HCT116 (cell line): Measurements from ENCODE around the gene LGR6. TPM values are rescaled to one million over a fixed set of nuclear protein-coding genes. Genes with fewer than 3 reads are reported as not detected.

Source experiments
- ATAC-seq: fragments of 200-7000 bp; cut with Tn5 transposase; 2 replicates; pipeline ENCODE4 v1.9.1; 2020; ENCODE audit warnings: mild to moderate bottlenecking, moderate library complexity
- BruUV-seq: library from RNA; stranded (reverse); fragments of 400-500 nt; replicated peaks from 2 replicates; lab custom pipeline; 2021; lab: Mats Ljungman, UMichigan
- CTCF ChIA-PET: fragments of 300-600 bp; sonication (Branson Sonifier 250); formaldehyde crosslinking; loops from one replicate; lab custom pipeline; 2021; ENCODE audit warnings: antibody characterized with exemption; lab: Charles Lee
- POLR2A ChIA-PET: fragments of 300-600, 350-600 bp; sonication (Branson Sonifier 250); formaldehyde crosslinking; loops from one replicate; lab custom pipeline; 2021; ENCODE audit warnings: antibody characterized with exemption; lab: Charles Lee
- RAD21 ChIA-PET, 2 experiments: fragments of 300-600 bp; sonication (Branson Sonifier 250); formaldehyde crosslinking; loops; one replicate each; lab custom pipeline; 2023; ENCODE audit warnings: low total read pairs in 2 of 2; ENCODE audit not compliant: uncharacterized antibody in 2 of 2, unreplicated experiment in 2 of 2, low non-redundant PET in 1 of 2; lab: Charles Lee
- DNase-seq: peaks from one replicate; pipeline ENCODE4 v3.0.0-alpha.2; 2010; ENCODE audit warnings: low read depth, low spot score
- H2AFZ ChIP-seq: fragments of 200-600 bp; shearing (Covaris generic), sonication (generic); 2 replicates; pipeline ENCODE4 v1.6.1; 2017; ENCODE audit warnings: low read depth, mixed run types, mixed read lengths, antibody characterized with exemption, low read length; ENCODE audit not compliant: poor library complexity, severe bottlenecking
- H3K27ac ChIP-seq: 2 replicates; pipeline ENCODE4 v1.5.1; 2012; ENCODE audit warnings: low read depth, low read length
- H3K27me3 ChIP-seq: fragments of 200-600 bp; sonication (generic); 2 replicates; pipeline ENCODE4 v1.6.1; 2016; ENCODE audit warnings: mixed run types, low read length, mixed read lengths; ENCODE audit not compliant: insufficient read depth
- H3K36me3 ChIP-seq, 2 experiments: fragments of 200-500 bp in 1 of 2; fragments of 200-600 bp in 1 of 2; sonication (Bioruptor generic) in 1 of 2; sonication (generic) in 1 of 2; 2 replicates each; pipeline versions ENCODE4 v1.5.1 to v1.6.1; 2014 to 2016; ENCODE audit warnings: low read length in 2 of 2, inconsistent platforms in 1 of 2, mixed read lengths in 1 of 2, mixed run types in 1 of 2; ENCODE audit not compliant: insufficient read depth in 2 of 2, control insufficient read depth in 1 of 2
- H3K4me1 ChIP-seq, 2 experiments: fragments of 200-600 bp in 1 of 2; sonication (generic) in 1 of 2; 2 replicates each; pipeline versions ENCODE4 v1.5.1 to v1.6.1; 2012 to 2017; ENCODE audit warnings: low read length in 2 of 2, inconsistent platforms in 1 of 2, mild to moderate bottlenecking in 1 of 2, mixed read lengths in 1 of 2, mixed run types in 1 of 2, moderate library complexity in 1 of 2; ENCODE audit not compliant: insufficient read depth in 2 of 2, control insufficient read depth in 1 of 2
- H3K4me2 ChIP-seq: fragments of 200-600 bp; sonication (generic); 2 replicates; pipeline ENCODE4 v1.6.1; 2017; ENCODE audit warnings: mixed run types, low read length, mixed read lengths
- H3K4me3 ChIP-seq, 2 experiments: fragments of 200-600 bp in 1 of 2; sonication (generic) in 1 of 2; replicated peaks in 1 of 2; 2 replicates each; pipeline ENCODE4 v1.5.1; 2011 to 2016; ENCODE audit warnings: low read length in 2 of 2, control low read depth in 1 of 2, low read depth in 1 of 2, mild to moderate bottlenecking in 1 of 2, mixed read lengths in 1 of 2, mixed run types in 1 of 2
- H3K79me2 ChIP-seq: fragments of 200-600 bp; sonication (generic); 2 replicates; pipeline ENCODE4 v1.6.1; 2017; ENCODE audit warnings: mild to moderate bottlenecking, mixed run types, low read length, moderate library complexity, mixed read lengths; ENCODE audit not compliant: insufficient read depth
- H3K9ac ChIP-seq: fragments of 200-600 bp; sonication (generic); 2 replicates; pipeline ENCODE4 v1.6.1; 2016; ENCODE audit warnings: low read length, mixed read lengths
- H3K9me2 ChIP-seq: fragments of 200-600 bp; sonication (generic), shearing (Covaris generic); 2 replicates; pipeline ENCODE4 v1.6.1; 2017; ENCODE audit warnings: mixed run types, mild to moderate bottlenecking, moderate library complexity; ENCODE audit not compliant: insufficient read depth
- H3K9me3 ChIP-seq, 2 experiments: fragments of 200-500 bp in 1 of 2; fragments of 200-600 bp in 1 of 2; sonication (Bioruptor generic) in 1 of 2; sonication (generic) in 1 of 2; 2 replicates each; pipeline ENCODE4 v1.6.1; 2014 to 2017; ENCODE audit warnings: low read length in 2 of 2, mixed read lengths in 2 of 2, inconsistent platforms in 1 of 2, low read depth in 1 of 2, mild to moderate bottlenecking in 1 of 2, mixed run types in 1 of 2, moderate library complexity in 1 of 2; ENCODE audit not compliant: control insufficient read depth in 1 of 2, insufficient read depth in 1 of 2
- H4K20me1 ChIP-seq: fragments of 200-600 bp; sonication (generic), shearing (Covaris generic); 2 replicates; pipeline ENCODE4 v1.6.1; 2017; ENCODE audit warnings: mixed run types, mild to moderate bottlenecking, moderate library complexity; ENCODE audit not compliant: insufficient read depth
- CTCF ChIP-seq, 3 experiments: fragments of 200-600 bp in 1 of 3; sonication (generic) in 1 of 3; IDR thresholded peaks in 2 of 3; conservative IDR thresholded peaks in 1 of 3; 2 replicates each; pipeline ENCODE4 v1.5.1; 2012 to 2017; ENCODE audit warnings: low read depth in 2 of 3, low read length in 2 of 3, antibody characterized with exemption in 1 of 3, borderline replicate concordance in 1 of 3, control low read depth in 1 of 3, mild to moderate bottlenecking in 1 of 3, mixed read lengths in 1 of 3, mixed run types in 1 of 3, moderate library complexity in 1 of 3; ENCODE audit not compliant: insufficient read depth in 1 of 3
- EGR1 ChIP-seq: IDR thresholded peaks from 2 replicates; pipeline ENCODE4 v1.6.1; 2012; ENCODE audit warnings: low read depth
- ELF1 ChIP-seq: IDR thresholded peaks from 2 replicates; pipeline ENCODE4 v1.6.1; 2012; ENCODE audit warnings: low read depth, borderline replicate concordance
- FOSL1 ChIP-seq: IDR thresholded peaks from 2 replicates; pipeline ENCODE4 v1.6.1; 2012; ENCODE audit warnings: low read depth
- RAD21 ChIP-seq: IDR thresholded peaks from 2 replicates; pipeline ENCODE4 v1.6.1; 2012; ENCODE audit warnings: low read depth, mild to moderate bottlenecking
- SP1 ChIP-seq: IDR thresholded peaks from 2 replicates; pipeline ENCODE4 v1.6.1; 2012; ENCODE audit warnings: low read depth
- TCF7L2 ChIP-seq: IDR thresholded peaks from 2 replicates; pipeline ENCODE4 v1.7.0; 2011; ENCODE audit warnings: borderline replicate concordance, inconsistent platforms; ENCODE audit not compliant: insufficient read depth, insufficient read length; ENCODE audit errors: extremely low read depth
- ZBTB33 ChIP-seq: IDR thresholded peaks from 2 replicates; pipeline ENCODE4 v1.6.1; 2011; ENCODE audit warnings: mild to moderate bottlenecking, low read length, moderate library complexity; ENCODE audit not compliant: insufficient replicate concordance; ENCODE audit errors: extremely low read depth
- intact Hi-C: fragments of 100-400 bp; cut with micrococcal nuclease; formaldehyde crosslinking; loops from 2 replicates; pipeline ENCODE4 v1.10.0; 2022
- total RNA-seq: library from RNA; stranded (reverse); gene quantifications from one replicate; pipeline ENCODE4 v1.2.1, GENCODE V29; 2021; ENCODE audit not compliant: unreplicated experiment

The LGR6 gene
- total RNA-seq, 1 experiment from 2014 or later, result 0.20 TPM

- Histone ChIP-seq H4K20me1 (no peaks in the 10 kb centered on the region), H3K4me3 (no peak overlapping the region), H3K27ac (no peak overlapping the region), H3K36me3 (no peaks in the 10 kb centered on the region), H3K9me2 (no peaks in the 10 kb centered on the region), H3K4me2 (no peak overlapping the region), H3K9ac (no peak overlapping the region), H3K9me3 (no peaks in the 10 kb centered on the region), H3K27me3 (peaks cover 33% of the 10 kb centered on the region; the same call in 1 of the 2 replicates), H3K4me1 (no peaks in the 10 kb centered on the region), H2AFZ (no peak overlapping the region), H3K79me2 (no peaks in the 10 kb centered on the region)
- CTCF ChIA-PET, result interaction anchor here (1.2 kb wide), 1 partner anchor 23 kb away, joined by 3 read pairs; no protein-coding TSS in a partner anchor
- RAD21 ChIA-PET, result no interaction called here
- TF ChIP-seq ZBTB33 (no peak), TCF7L2 (no peak), SP1 (no peak), ELF1 (no peak), RAD21 (no peak)
- BruUV-seq, result no TSS peak
- POLR2A ChIA-PET, result no interaction called here
- ATAC-seq (no peak), DNase-seq (no peak)
- intact Hi-C loops, result no loop called here
Observed at GRCh38 chr1:202251424-202252256, 58.0 kb downstream of the LGR6 start.

- Histone ChIP-seq H3K4me3 (no peak overlapping the region), H3K9me2 (no peaks in the 10 kb centered on the region), H3K79me2 (no peaks in the 10 kb centered on the region), H3K27ac (no peak overlapping the region), H3K9ac (no peak overlapping the region), H2AFZ (no peak overlapping the region), H3K36me3 (no peaks in the 10 kb centered on the region), H3K4me2 (no peak overlapping the region), H4K20me1 (no peaks in the 10 kb centered on the region), H3K27me3 (peaks cover 29% of the 10 kb centered on the region), H3K9me3 (no peaks in the 10 kb centered on the region), H3K4me1 (no peaks in the 10 kb centered on the region)
- ChIA-PET RAD21 (no interaction called here), CTCF (no interaction called here), POLR2A (no interaction called here)
- ATAC-seq, result no peak
- no peak for DNase-seq
- BruUV-seq, result no TSS peak
- intact Hi-C loops, result no loop called here
- TF ChIP-seq FOSL1 (no peak), EGR1 (no peak), CTCF (IDR thresholded peaks at IDR 0.05 in 2 of 3, conservative IDR thresholded peaks at IDR 0.05 in 1 of 3; ENCODE audit: borderline replicate concordance in 1 of 3, insufficient read depth in 1 of 3, low read depth in 2 of 3, low read length in 2 of 3) (no peak), ELF1 (no peak)
Observed at GRCh38 chr1:202252271-202252670, 58.7 kb downstream of the LGR6 start.
